GM20000 (cell line): Measurements from ENCODE around the gene FAT2.

Experiments used
- DNase-seq: peaks from one replicate; pipeline ENCODE4 v3.0.0; 2012; ENCODE audit warnings: low spot score
- TF ChIP-seq, protein P1 (sequence below): IDR thresholded peaks from 2 replicates; pipeline ENCODE4 v1.5.1; 2012; ENCODE audit warnings: mild to moderate bottlenecking, control low read depth; ENCODE audit errors: extremely low read depth, missing control alignments

FAT2 gene

DNA sequence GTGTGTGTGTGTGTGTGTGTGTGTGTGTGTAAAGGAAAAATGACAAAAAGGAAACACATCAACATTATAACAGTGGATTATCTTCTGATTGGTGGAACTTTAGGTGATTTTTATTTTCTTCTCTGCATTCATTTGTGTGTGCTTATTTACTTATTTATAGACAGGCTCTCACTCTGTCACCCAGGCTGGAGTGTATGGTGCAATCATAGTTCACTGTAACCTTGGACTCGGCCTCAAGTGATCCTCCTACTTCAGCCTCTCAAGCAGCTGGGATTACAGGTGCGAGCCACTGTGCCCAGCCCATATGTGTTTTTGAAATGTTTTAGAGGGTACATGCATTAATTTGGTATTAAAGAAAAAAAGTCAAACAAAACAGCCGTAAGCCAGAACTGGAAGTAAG is 39.1 kb downstream of the FAT2 start:
- TF ChIP-seq, protein P1, sequence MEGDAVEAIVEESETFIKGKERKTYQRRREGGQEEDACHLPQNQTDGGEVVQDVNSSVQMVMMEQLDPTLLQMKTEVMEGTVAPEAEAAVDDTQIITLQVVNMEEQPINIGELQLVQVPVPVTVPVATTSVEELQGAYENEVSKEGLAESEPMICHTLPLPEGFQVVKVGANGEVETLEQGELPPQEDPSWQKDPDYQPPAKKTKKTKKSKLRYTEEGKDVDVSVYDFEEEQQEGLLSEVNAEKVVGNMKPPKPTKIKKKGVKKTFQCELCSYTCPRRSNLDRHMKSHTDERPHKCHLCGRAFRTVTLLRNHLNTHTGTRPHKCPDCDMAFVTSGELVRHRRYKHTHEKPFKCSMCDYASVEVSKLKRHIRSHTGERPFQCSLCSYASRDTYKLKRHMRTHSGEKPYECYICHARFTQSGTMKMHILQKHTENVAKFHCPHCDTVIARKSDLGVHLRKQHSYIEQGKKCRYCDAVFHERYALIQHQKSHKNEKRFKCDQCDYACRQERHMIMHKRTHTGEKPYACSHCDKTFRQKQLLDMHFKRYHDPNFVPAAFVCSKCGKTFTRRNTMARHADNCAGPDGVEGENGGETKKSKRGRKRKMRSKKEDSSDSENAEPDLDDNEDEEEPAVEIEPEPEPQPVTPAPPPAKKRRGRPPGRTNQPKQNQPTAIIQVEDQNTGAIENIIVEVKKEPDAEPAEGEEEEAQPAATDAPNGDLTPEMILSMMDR = no peak
- DNase-seq = no peak

DNA sequence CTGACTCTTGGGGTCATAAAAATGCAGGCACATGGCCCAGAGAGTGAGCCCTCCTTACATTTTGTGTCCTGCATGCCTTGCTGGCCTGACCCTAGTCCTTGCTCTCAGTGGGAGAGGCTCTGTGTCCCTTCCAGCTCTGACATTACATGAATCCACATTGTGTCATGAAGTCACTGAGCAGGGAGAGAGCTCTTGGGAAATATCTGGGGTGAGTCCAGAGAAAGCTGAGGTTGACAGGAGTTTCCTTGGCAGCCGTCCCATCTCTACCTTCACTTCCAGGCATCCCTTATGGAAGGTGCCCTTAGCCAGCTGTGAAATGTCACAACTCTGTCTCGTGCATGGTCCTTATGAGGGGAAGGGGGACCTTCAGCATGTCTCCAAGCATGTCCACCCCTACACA is 41.0 kb downstream of the FAT2 start:
- TF ChIP-seq, protein P1 = no peak
- DNase-seq = no peak

DNA sequence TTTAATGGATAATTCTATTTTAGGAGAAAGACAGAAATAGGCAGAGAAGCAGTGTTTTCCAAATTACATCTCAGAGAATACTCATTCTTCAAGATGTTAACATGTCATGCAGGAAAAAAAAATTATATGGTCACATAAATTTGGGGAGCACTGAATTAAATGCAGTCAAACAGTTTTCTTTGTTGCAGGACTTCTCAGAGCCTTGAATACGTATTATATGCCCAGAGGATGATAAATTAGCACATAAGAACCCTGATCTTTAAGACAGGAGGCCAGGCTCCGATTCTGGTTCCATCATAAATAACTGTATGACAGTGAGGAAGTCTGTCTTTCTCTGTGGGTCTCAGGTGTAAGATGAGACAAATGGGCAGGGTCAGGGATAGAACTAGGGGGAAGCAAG is 41.4 kb downstream of the FAT2 start:
- TF ChIP-seq, protein P1 = no peak
- no peak for DNase-seq

DNA sequence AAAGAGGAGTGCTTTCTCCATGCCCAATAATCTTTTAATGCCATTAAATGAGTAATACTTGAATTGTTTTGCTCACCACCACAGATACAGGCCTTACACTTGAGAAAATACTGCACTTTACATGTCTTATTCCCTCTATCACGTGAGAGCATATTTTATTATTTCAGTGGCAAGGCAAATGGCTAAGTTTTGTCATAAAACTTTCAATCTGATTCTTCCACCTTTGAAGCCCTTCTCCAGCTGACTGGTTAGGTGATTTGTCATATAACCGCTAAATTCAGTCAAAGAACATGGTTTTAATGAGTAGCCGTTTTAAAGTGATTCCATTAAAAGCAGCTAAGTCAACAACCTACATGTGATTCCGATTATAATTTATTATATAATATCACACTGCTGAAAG is 43.8 kb downstream of the FAT2 start:
- TF ChIP-seq, protein P1 = no peak
- no peak for DNase-seq

DNA sequence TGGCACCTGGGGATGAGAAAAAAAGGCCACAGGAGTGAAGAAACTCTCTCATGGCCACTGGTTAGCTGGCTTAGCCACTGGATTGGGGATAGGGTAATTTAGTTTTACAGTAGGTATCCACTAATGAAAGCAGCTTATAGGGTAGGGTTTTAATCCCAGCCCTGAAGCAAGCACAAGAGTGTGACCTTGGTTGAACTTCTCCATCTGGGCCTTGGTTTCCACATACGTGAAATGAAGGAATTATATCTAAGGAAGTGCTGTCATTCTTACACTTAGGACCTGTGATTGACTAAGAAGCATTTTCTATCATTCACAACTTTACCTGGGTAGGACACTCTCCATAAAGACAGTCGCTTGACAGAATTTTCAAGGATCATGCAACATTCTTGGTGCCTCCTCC is 49.6 kb downstream of the FAT2 start:
- no peak for DNase-seq
- TF ChIP-seq, protein P1 = no peak
